Measurements from ENCODE around the gene POP4. TPM values are rescaled to one million over a fixed set of nuclear protein-coding genes. Genes with fewer than 3 reads are reported as not detected.
A peak's percentile ranks its signal among the peaks of the same experiment; 100 is the strongest.

The POP4 gene
- total and polyA plus RNA-seq, 2 of the 13 experiments (the other 11 are each of a cell fraction or from before 2014, with no cell fraction given): 32.2 to 84.0 TPM

- no peak for TF ChIP-seq THAP8 (CRISPR knock-in tag; IDR thresholded peaks at IDR 0.05; ENCODE audit: borderline replicate concordance)
- TF ChIP-seq NRL (CRISPR knock-in tag; IDR thresholded peaks at IDR 0.05; ENCODE audit: borderline replicate concordance): no peak; the same call in 1 of the 2 replicates
- TF ChIP-seq KLF6 (CRISPR knock-in tag; IDR thresholded peaks at IDR 0.05): peak; percentile 52; the same call in 1 of the 2 replicates
- TF ChIP-seq ZNF160 (CRISPR knock-in tag; IDR thresholded peaks at IDR 0.05): 0 out of 2 replicates have a peak, but pooled peaks have one; percentile 61
- no peak for TF ChIP-seq TOE1 (CRISPR knock-in tag; IDR thresholded peaks at IDR 0.05)
- TF ChIP-seq ZNF124 (CRISPR knock-in tag; IDR thresholded peaks at IDR 0.05): 0 out of 2 replicates have a peak, but pooled peaks have one; percentile 55
- no peak for TF ChIP-seq NAIF1 (CRISPR knock-in tag; IDR thresholded peaks at IDR 0.05; ENCODE audit: borderline replicate concordance)
- TF ChIP-seq ZNF382 (CRISPR knock-in tag; IDR thresholded peaks at IDR 0.05; ENCODE audit: borderline replicate concordance): no peak
- no peak for TF ChIP-seq ZSCAN30 (CRISPR knock-in tag; IDR thresholded peaks at IDR 0.05)
- no peak for TF ChIP-seq FOXJ3 (CRISPR knock-in tag; IDR thresholded peaks at IDR 0.05; ENCODE audit: borderline replicate concordance)
- TF ChIP-seq ZNF879 (CRISPR knock-in tag; IDR thresholded peaks at IDR 0.05): no peak
- 0 out of 2 replicates have a peak, but pooled peaks have one; percentile 42 for TF ChIP-seq ZSCAN31 (CRISPR knock-in tag; IDR thresholded peaks at IDR 0.05; ENCODE audit: low read depth)
- TF ChIP-seq NR3C1 (CRISPR knock-in tag; IDR thresholded peaks at IDR 0.05): no peak
- TF ChIP-seq RERE (CRISPR knock-in tag; IDR thresholded peaks at IDR 0.05; ENCODE audit: low read depth): no peak
- TF ChIP-seq DPF2 (CRISPR knock-in tag; IDR thresholded peaks at IDR 0.05; ENCODE audit: borderline replicate concordance, low read depth): no peak
- no peak for TF ChIP-seq ZBTB43 (CRISPR knock-in tag; conservative IDR thresholded peaks at IDR 0.05)
- TF ChIP-seq ZBTB25 (CRISPR knock-in tag; IDR thresholded peaks at IDR 0.05): 0 out of 2 replicates have a peak, but pooled peaks have one; percentile 19
- peak; percentile 80 for TF ChIP-seq ZNF709 (CRISPR knock-in tag; IDR thresholded peaks at IDR 0.05)
- TF ChIP-seq SETDB1 (CRISPR knock-in tag; IDR thresholded peaks at IDR 0.05; ENCODE audit: borderline replicate concordance): no peak
Measured at GRCh38 chr19:29605653-29606419, at the start of gene POP4 (continued).
